ENCODE results near the gene FOXO1.

DNA sequence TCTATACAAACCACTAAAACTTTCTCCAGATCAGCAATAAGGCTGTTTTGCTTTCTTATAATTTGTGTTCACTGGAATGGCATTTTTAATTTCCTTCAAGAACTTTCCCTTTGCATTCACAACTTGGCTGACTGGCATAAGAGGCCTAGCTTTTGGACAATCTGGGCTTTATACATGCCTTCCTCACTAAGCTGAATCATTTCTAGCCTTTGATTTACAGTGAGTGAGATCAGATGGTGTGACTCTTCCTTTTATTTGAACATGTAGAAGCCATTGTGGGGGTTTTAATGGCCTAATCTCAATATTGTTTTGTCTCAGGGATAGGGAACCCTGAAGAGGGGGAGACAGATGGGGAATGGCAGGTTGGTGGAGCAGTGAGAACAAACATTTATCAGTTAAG lies 82.7 kb downstream of the FOXO1 start:
- no peak for TF ChIP-seq ZNF274 (IDR thresholded peaks at IDR 0.05; ENCODE audit: low read depth, low read length)
- TF ChIP-seq YY1 (IDR thresholded peaks at IDR 0.05; ENCODE audit: insufficient read depth, insufficient read length), result no peak
- no peak for TF ChIP-seq SUZ12 (IDR thresholded peaks at IDR 0.05; ENCODE audit: extremely low read depth, insufficient read depth, insufficient read length)
